Liver (tissue), 9 donors: Measurements from ENCODE around the gene RAB11FIP3. TPM values are rescaled to one million over a fixed set of nuclear protein-coding genes. Genes with fewer than 3 reads are reported as not detected.

Experiments
- DNase-seq: peaks from one replicate; pipeline ENCODE4 v3.0.0-alpha.2; 2017; ENCODE audit warnings: low spot score
- H3K27ac ChIP-seq, 2 donors: one replicate each; pipeline ENCODE4 v1.7.0; 2013; ENCODE audit warnings: inconsistent platforms in 2 of 2, low read length in 2 of 2, control low read depth in 1 of 2, low read depth in 1 of 2, mild to moderate bottlenecking in 1 of 2
- H3K27me3 ChIP-seq, 4 donors: one replicate each; pipeline versions ENCODE4 v1.6.1 to v1.7.0; 2013; ENCODE audit warnings: low read length in 3 of 4, inconsistent platforms in 1 of 4, mild to moderate bottlenecking in 1 of 4, moderate library complexity in 1 of 4; ENCODE audit not compliant: control insufficient read depth in 4 of 4, insufficient read depth in 4 of 4
- H3K36me3 ChIP-seq, 4 donors: one replicate each; pipeline versions ENCODE4 v1.6.1 to v1.7.0; 2013; ENCODE audit warnings: low read length in 3 of 4, mild to moderate bottlenecking in 3 of 4, low read depth in 1 of 4, moderate library complexity in 1 of 4; ENCODE audit not compliant: control insufficient read depth in 4 of 4, insufficient read depth in 3 of 4
- H3K4me1 ChIP-seq, 4 donors: one replicate each; pipeline versions ENCODE4 v1.6.1 to v1.7.0; 2013; ENCODE audit warnings: low read length in 3 of 4, mild to moderate bottlenecking in 3 of 4, moderate library complexity in 1 of 4; ENCODE audit not compliant: control insufficient read depth in 4 of 4, insufficient read depth in 4 of 4
- H3K4me3 ChIP-seq, 3 donors: one replicate each; pipeline versions ENCODE4 v1.6.1 to v1.7.0; 2013; ENCODE audit warnings: low read length in 3 of 3, control low read depth in 1 of 3, low read depth in 1 of 3, mild to moderate bottlenecking in 1 of 3
- H3K9ac ChIP-seq, 2 donors: one replicate each; pipeline ENCODE4 v1.7.0; 2013; ENCODE audit warnings: low read length in 2 of 2, mild to moderate bottlenecking in 2 of 2, moderate library complexity in 2 of 2, control low read depth in 1 of 2, low read depth in 1 of 2
- H3K9me3 ChIP-seq, 4 donors: one replicate each; pipeline versions ENCODE4 v1.6.1 to v1.7.0; 2013; ENCODE audit warnings: low read length in 3 of 4; ENCODE audit not compliant: control insufficient read depth in 4 of 4
- CTCF ChIP-seq: fragments of 150-350 bp; IDR thresholded peaks from 2 replicates; pipeline ENCODE4 v1.5.1; 2017; ENCODE audit warnings: improper control_type of control experiment, low read depth, low read length; ENCODE audit not compliant: missing input control
- EGR1 ChIP-seq, 2 donors: IDR thresholded peaks; 2 replicates each; pipeline ENCODE4 v1.6.1; 2016 to 2018; ENCODE audit warnings: antibody characterized with exemption in 2 of 2, low read depth in 2 of 2
- FOXA1 ChIP-seq: IDR thresholded peaks from 2 replicates; pipeline ENCODE4 v1.6.1; 2016; ENCODE audit warnings: antibody characterized with exemption
- FOXA2 ChIP-seq: IDR thresholded peaks from 2 replicates; pipeline ENCODE4 v1.6.1; 2016; ENCODE audit warnings: antibody characterized with exemption
- GABPA ChIP-seq, 2 donors: IDR thresholded peaks in 1 of 2; conservative IDR thresholded peaks in 1 of 2; 2 replicates each; pipeline ENCODE4 v1.6.1; 2016; ENCODE audit warnings: antibody characterized with exemption in 2 of 2, mild to moderate bottlenecking in 1 of 2, moderate library complexity in 1 of 2
- HNF4A ChIP-seq, 2 donors: conservative IDR thresholded peaks; 2 replicates each; pipeline ENCODE4 v1.6.1; 2016; ENCODE audit warnings: antibody characterized with exemption in 2 of 2, mild to moderate bottlenecking in 2 of 2
- HNF4G ChIP-seq: IDR thresholded peaks from 2 replicates; pipeline ENCODE4 v1.6.1; 2016; ENCODE audit warnings: antibody characterized with exemption
- JUND ChIP-seq, 2 donors: IDR thresholded peaks; 2 replicates each; pipeline ENCODE4 v1.6.1; 2016; ENCODE audit warnings: antibody characterized with exemption in 2 of 2
- NR2F2 ChIP-seq: IDR thresholded peaks from 2 replicates; pipeline ENCODE4 v1.6.1; 2016; ENCODE audit warnings: antibody characterized with exemption
- RAD21 ChIP-seq, 2 donors: IDR thresholded peaks; 2 replicates each; pipeline ENCODE4 v1.6.1; 2016; ENCODE audit warnings: antibody characterized with exemption in 2 of 2, mild to moderate bottlenecking in 2 of 2
- REST ChIP-seq: IDR thresholded peaks from 2 replicates; pipeline ENCODE4 v1.6.1; 2016; ENCODE audit warnings: antibody characterized with exemption, mild to moderate bottlenecking
- RXRA ChIP-seq, 2 donors: IDR thresholded peaks; 2 replicates each; pipeline ENCODE4 v1.6.1; 2017 to 2018; ENCODE audit warnings: antibody characterized with exemption in 2 of 2, mild to moderate bottlenecking in 1 of 2
- SP1 ChIP-seq: IDR thresholded peaks from 2 replicates; pipeline ENCODE4 v1.6.1; 2018; ENCODE audit warnings: antibody characterized with exemption, mild to moderate bottlenecking
- TAF1 ChIP-seq: conservative IDR thresholded peaks from 2 replicates; pipeline ENCODE4 v1.6.1; 2016; ENCODE audit warnings: antibody characterized with exemption, mild to moderate bottlenecking
- YY1 ChIP-seq: IDR thresholded peaks from 2 replicates; pipeline ENCODE4 v1.6.1; 2016; ENCODE audit warnings: antibody characterized with exemption, mild to moderate bottlenecking
- WGBS: extraction: QIAGEN DNeasy Blood & Tissue Kit; methylation state at CpG from one replicate; pipeline ENCODE4 v1.1.7; 2013; 5-methylcytosine and 5-hydroxymethylcytosine counted together
- polyA plus RNA-seq, 2 donors: library from polyadenylated mRNA; stranded (reverse) in 1 of 2; unstranded in 1 of 2; fragments of 200-250 nt in 1 of 2; fragments of >200 nt in 1 of 2; fragmentation: Nextera tagmentation in 1 of 2; extraction: Ambion mirVana in 1 of 2; gene quantifications; one replicate each; pipeline versions ENCODE4 v1.2.1 to v1.2.3, GENCODE V29; 2013 to 2015
- total RNA-seq, 2 donors: library from RNA; depleted of rRNA; stranded (reverse); fragments of >200 nt; gene quantifications; one replicate each; pipeline ENCODE4 v1.2.3, GENCODE V29; 2014
- TF ChIP-seq, protein P1 (sequence below): IDR thresholded peaks from 2 replicates; pipeline ENCODE4 v1.6.1; 2016; ENCODE audit warnings: antibody characterized with exemption
- TF ChIP-seq, protein P2 (sequence below): IDR thresholded peaks from 2 replicates; pipeline ENCODE4 v1.6.1; 2016; ENCODE audit warnings: antibody characterized with exemption
- TF ChIP-seq, protein P3 (sequence below): IDR thresholded peaks from 2 replicates; pipeline ENCODE4 v1.6.1; 2016; ENCODE audit warnings: antibody characterized with exemption
- donor health status: healthy.
- donor health status: healthy.
- donor health status: healthy.
- donor health status: healthy.
- donor health status: healthy.

Gene RAB11FIP3
- total and polyA plus RNA-seq, 4 donors: 3.5 to 29.4 (median 15.7) TPM

DNA sequence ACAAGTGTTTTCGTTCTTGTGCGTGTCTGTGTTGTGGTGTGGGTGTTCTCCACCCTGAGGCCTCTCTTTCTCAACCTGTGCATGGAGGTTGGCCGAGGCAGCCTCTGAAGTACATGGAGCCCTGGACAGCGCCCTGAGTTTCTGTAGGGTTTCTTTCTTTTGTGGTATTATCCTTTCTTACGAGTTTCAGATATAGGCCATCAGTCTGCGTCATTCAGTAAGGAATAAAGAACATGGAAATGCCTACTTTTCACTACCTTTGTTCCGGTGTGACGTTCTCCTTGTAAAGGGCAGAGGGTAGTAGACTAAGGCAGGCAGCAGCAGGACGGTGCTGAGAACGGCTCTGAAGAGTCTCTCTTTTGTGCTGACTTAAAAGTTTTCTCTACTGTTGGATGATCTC is 18.6 kb downstream of the RAB11FIP3 start:
- 88% methylated on average over 10 of the region's 10 CpGs for WGBS
- no peak for DNase-seq
- H3K4me1 ChIP-seq: no peaks in the 10 kb centered on the region
- H3K27me3 ChIP-seq: no peaks in the 10 kb centered on the region
- TF ChIP-seq TAF1: no peak
- no peak for TF ChIP-seq RXRA (IDR thresholded peaks at IDR 0.05)
- no peak for TF ChIP-seq NR2F2
- TF ChIP-seq EGR1 (IDR thresholded peaks at IDR 0.05; ENCODE audit: low read depth in 2 of 2): no peak
- TF ChIP-seq, protein P1, sequence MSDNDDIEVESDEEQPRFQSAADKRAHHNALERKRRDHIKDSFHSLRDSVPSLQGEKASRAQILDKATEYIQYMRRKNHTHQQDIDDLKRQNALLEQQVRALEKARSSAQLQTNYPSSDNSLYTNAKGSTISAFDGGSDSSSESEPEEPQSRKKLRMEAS: no peak
- no peak for TF ChIP-seq GABPA (IDR thresholded peaks at IDR 0.05 in 1 of 2, conservative IDR thresholded peaks at IDR 0.05 in 1 of 2)
- no peak for TF ChIP-seq RAD21 (IDR thresholded peaks at IDR 0.05)
- no peak for TF ChIP-seq CTCF
- TF ChIP-seq SP1: no peak
- TF ChIP-seq HNF4G: no peak
- no peak for TF ChIP-seq HNF4A (conservative IDR thresholded peaks at IDR 0.05)
- TF ChIP-seq, protein P2, sequence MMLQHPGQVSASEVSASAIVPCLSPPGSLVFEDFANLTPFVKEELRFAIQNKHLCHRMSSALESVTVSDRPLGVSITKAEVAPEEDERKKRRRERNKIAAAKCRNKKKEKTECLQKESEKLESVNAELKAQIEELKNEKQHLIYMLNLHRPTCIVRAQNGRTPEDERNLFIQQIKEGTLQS: no peak
- no peak for TF ChIP-seq YY1
- no peak for TF ChIP-seq FOXA2
- no peak for TF ChIP-seq REST
- TF ChIP-seq, protein P3, sequence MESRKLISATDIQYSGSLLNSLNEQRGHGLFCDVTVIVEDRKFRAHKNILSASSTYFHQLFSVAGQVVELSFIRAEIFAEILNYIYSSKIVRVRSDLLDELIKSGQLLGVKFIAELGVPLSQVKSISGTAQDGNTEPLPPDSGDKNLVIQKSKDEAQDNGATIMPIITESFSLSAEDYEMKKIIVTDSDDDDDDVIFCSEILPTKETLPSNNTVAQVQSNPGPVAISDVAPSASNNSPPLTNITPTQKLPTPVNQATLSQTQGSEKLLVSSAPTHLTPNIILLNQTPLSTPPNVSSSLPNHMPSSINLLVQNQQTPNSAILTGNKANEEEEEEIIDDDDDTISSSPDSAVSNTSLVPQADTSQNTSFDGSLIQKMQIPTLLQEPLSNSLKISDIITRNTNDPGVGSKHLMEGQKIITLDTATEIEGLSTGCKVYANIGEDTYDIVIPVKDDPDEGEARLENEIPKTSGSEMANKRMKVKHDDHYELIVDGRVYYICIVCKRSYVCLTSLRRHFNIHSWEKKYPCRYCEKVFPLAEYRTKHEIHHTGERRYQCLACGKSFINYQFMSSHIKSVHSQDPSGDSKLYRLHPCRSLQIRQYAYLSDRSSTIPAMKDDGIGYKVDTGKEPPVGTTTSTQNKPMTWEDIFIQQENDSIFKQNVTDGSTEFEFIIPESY: no peak
- no peak for TF ChIP-seq JUND (IDR thresholded peaks at IDR 0.05)
- no peak for TF ChIP-seq FOXA1
- H3K27ac ChIP-seq: no peak overlapping the region
- H3K9ac ChIP-seq: no peak overlapping the region
- no peaks in the 10 kb centered on the region for H3K9me3 ChIP-seq
- H3K4me3 ChIP-seq: no peak overlapping the region
- H3K36me3 ChIP-seq: no peaks in the 10 kb centered on the region
